ENCODE measurements around the gene MZT2B. TPM values are rescaled to one million over a fixed set of nuclear protein-coding genes. Genes with fewer than 3 reads are reported as not detected.
"Not testable (repeated sequence)": the region's sequence is repeated elsewhere in the genome, so short reads cannot be mapped to it uniquely, and the experiment has no call there.

Gene MZT2B
- total RNA-seq, 2 experiments from 2014 or later: 408 to 431 TPM

- H3K4me3 Mint-ChIP-seq; H3K9me3 Mint-ChIP-seq; intact Hi-C loops (cut with micrococcal nuclease); DNase-seq; H3K27me3 Mint-ChIP-seq (ENCODE audit: low read depth); H3K27ac Mint-ChIP-seq; H3K4me1 Mint-ChIP-seq (ENCODE audit: low read depth): not testable (repeated sequence)
- CTCF ChIA-PET: interaction anchor here (0.6 kb wide), 1 partner anchor 25 kb away, joined by 4 read pairs; no protein-coding TSS in a partner anchor
- peaks cover 32% of the 10 kb centered on the region for H3K36me3 Mint-ChIP-seq (ENCODE audit: low read depth)
These were observed 12.9 kb upstream of the MZT2B start for GRCh38 chr2:130169163-130169562.

GRCh38 chr2:130169896-130170295 is 12.2 kb upstream of the MZT2B start:
- no peak overlapping the region for H3K27ac Mint-ChIP-seq

GRCh38 chr2:130174866-130175265 is 7.2 kb upstream of the MZT2B start:
- intact Hi-C loops (cut with micrococcal nuclease); CTCF ChIA-PET; H3K4me1 Mint-ChIP-seq (ENCODE audit: low read depth); H3K27me3 Mint-ChIP-seq (ENCODE audit: low read depth); H3K4me3 Mint-ChIP-seq; H3K27ac Mint-ChIP-seq; H3K9me3 Mint-ChIP-seq; DNase-seq: not testable (repeated sequence)
- H3K36me3 Mint-ChIP-seq (ENCODE audit: low read depth): peaks cover 17% of the 10 kb centered on the region

More at GRCh38 chr2:130169896-130170295, 12.2 kb upstream of the MZT2B start:
- no peaks in the 10 kb centered on the region for H3K4me1 Mint-ChIP-seq (ENCODE audit: low read depth)
- H3K9me3 Mint-ChIP-seq: no peaks in the 10 kb centered on the region
- no peak for DNase-seq
- peaks cover 26% of the 10 kb centered on the region for H3K36me3 Mint-ChIP-seq (ENCODE audit: low read depth)
- no peaks in the 10 kb centered on the region for H3K27me3 Mint-ChIP-seq (ENCODE audit: low read depth)
- intact Hi-C loops (cut with micrococcal nuclease): no loop called here
- no peak overlapping the region for H3K4me3 Mint-ChIP-seq
- CTCF ChIA-PET: no interaction called here

DNA sequence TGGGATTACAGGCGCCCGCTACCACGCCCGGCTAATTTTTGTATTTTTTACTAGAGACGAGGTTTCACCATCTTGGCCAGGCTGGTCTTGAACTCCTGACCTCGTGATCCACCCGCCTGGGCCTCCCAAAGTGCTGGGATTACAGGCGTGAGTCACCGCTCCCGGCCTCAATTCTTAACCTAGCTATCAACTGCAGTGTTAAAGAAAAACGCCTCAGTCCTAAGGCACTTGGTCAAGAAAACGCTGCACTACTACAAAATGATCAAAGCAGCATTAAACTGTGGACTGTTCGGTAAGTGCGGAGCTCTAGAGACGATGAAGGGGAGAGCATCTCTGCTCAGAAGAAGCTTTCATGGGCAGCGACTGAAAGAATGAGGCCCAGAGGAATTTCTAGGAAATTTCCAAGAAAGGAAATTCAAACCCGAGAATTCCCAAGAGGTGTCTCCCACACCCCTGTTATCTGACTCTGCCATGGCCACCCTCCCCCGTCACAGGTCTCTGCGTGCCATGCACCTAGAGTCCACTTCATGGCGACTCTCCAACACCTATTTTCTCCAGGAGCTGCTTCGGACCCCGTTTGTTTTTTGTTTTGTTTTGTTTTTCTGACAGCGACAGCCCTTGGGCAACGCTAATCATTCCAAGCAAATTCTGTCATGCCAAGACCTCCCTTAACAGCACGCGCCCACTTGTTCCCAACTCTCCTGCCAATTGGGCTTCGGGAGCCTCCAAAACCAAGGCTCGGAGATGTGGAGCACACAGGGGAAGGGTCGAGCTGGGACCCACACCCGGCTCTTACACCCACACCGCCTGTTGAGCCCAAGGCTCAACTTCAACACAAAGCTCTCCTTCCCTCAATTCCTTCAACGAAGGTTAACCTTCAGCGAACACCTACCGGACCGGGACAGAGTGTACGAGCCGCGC is 1.4 kb upstream of the MZT2B start:
- CTCF ChIA-PET: interaction anchor here (0.6 to 2.3 kb wide), 2 partner anchors 162 to 1854 kb away, joined by 3 to 7 read pairs; partner anchors contain the start of gene IMP4
- peaks cover 10% of the 10 kb centered on the region for H3K36me3 Mint-ChIP-seq (ENCODE audit: low read depth)
- H3K27ac Mint-ChIP-seq: peak overlapping the region; percentile 81
- not testable (repeated sequence) for H3K27me3 Mint-ChIP-seq (ENCODE audit: low read depth); H3K9me3 Mint-ChIP-seq; DNase-seq
- intact Hi-C loops (cut with micrococcal nuclease): loop anchor here (1.0 kb wide), 4 partner anchors 35 to 191 kb away; partner anchors contain the start of genes CCDC74B and IMP4
- peaks cover 28% of the 10 kb centered on the region for H3K4me1 Mint-ChIP-seq (ENCODE audit: low read depth)
- H3K4me3 Mint-ChIP-seq: peak overlapping the region; percentile 91

DNA sequence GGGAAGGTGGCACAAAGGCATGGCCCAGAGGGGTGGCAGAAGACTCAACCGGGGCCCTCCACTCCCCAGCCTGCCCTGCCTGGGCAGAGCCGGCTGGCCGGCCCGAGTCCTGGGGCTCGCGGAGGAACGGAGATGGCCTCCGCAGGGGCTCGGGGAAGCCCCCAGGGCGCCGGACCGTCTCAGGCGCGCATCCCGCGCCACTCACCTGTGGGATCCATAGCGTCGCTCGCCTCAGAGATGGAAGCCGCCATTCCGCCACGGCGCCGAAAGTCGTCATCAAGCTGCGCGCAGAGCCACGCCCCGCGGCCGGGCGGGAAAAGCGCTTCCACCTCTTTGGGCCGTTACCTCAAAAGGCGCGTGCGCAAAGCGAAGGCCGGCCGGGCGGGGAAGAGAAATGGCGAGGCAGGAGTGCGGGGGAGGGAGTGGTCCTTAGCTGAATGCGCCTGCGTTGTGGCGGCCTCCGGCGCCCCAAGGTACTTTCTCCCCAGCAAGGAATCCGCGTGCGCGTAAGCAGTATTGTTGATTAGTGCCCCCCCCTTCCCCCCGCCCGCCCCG is 660 bp upstream of the MZT2B start, which contains the start of gene SMPD4:
Gene SMPD4 (minus strand): TSS at position 278 of the 555 bp plus-strand sequence. CDS start 5,010 bp downstream, outside the sequence.
- Mint-ChIP-seq H3K4me3 (peak within 1 kb of the TSS; percentile 91), H3K27ac (peak within 1 kb of the TSS; percentile 94), H3K27me3 (ENCODE audit: low read depth) (no peaks in the 10 kb centered on the region), H3K4me1 (ENCODE audit: low read depth) (peaks cover 31% of the 10 kb centered on the region), H3K9me3 (no peaks in the 10 kb centered on the region), H3K36me3 (ENCODE audit: low read depth) (peaks cover 8% of the 10 kb centered on the region)
- intact Hi-C loops (cut with micrococcal nuclease): loop anchor here (1.0 kb wide), 4 partner anchors 36 to 190 kb away; partner anchors contain the start of genes CCDC74B and IMP4
- CTCF ChIA-PET: interaction anchor here (0.6 to 2.3 kb wide), 3 partner anchors 161 to 1855 kb away, joined by 3 to 7 read pairs (median 3); partner anchors contain the start of gene IMP4
- peak; percentile 97 for DNase-seq

DNA sequence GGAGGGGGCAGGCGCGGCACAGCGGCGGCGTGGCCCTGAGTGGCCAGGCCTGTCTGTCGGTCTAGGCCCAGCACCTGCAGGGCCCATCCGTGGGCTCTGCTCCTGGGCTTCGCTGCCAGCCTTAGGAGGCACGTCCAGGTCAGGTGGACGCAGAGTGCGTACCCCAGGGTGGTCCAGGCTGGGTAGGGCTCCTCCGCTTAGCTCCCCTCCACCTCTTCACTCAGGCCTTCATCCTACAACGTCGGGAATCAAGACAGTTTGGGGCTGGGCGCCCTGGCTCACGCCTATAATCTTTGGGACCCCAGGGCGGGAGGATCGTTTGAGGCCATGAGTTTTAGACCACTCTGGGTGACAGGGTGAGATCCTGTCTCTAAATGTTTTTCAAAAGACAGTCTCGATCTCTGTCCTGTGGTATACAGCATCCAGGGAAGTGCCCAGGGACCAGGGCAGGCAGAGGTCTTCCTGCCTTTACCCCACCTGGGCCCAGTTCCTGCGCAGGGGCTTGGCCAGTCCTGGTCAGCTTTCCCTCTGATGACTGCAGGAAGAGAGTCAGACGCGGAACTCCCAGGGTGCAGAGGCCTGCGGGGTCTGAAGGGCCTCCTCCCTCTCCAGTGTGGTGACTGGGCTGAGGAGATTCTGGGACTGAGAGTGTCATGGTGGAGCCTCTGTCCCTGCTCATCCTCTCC is 907 bp downstream of the MZT2B start:
- H3K27ac Mint-ChIP-seq: peak overlapping the region; percentile 82
- peak overlapping the region; percentile 78 for H3K4me3 Mint-ChIP-seq
- H3K27me3 Mint-ChIP-seq (ENCODE audit: low read depth); H3K9me3 Mint-ChIP-seq; DNase-seq: not testable (repeated sequence)
- peaks cover 27% of the 10 kb centered on the region for H3K4me1 Mint-ChIP-seq (ENCODE audit: low read depth)
- CTCF ChIA-PET: interaction anchor here (1.6 to 2.3 kb wide), 2 partner anchors 160 to 195 kb away, joined by 3 to 7 read pairs; partner anchors contain the start of gene IMP4
- intact Hi-C loops (cut with micrococcal nuclease): loop anchor here (1.0 to 2.0 kb wide), 2 partner anchors 306 to 1310 kb away; partner anchors contain the start of gene MZT2A
- peaks cover 11% of the 10 kb centered on the region for H3K36me3 Mint-ChIP-seq (ENCODE audit: low read depth)

DNA sequence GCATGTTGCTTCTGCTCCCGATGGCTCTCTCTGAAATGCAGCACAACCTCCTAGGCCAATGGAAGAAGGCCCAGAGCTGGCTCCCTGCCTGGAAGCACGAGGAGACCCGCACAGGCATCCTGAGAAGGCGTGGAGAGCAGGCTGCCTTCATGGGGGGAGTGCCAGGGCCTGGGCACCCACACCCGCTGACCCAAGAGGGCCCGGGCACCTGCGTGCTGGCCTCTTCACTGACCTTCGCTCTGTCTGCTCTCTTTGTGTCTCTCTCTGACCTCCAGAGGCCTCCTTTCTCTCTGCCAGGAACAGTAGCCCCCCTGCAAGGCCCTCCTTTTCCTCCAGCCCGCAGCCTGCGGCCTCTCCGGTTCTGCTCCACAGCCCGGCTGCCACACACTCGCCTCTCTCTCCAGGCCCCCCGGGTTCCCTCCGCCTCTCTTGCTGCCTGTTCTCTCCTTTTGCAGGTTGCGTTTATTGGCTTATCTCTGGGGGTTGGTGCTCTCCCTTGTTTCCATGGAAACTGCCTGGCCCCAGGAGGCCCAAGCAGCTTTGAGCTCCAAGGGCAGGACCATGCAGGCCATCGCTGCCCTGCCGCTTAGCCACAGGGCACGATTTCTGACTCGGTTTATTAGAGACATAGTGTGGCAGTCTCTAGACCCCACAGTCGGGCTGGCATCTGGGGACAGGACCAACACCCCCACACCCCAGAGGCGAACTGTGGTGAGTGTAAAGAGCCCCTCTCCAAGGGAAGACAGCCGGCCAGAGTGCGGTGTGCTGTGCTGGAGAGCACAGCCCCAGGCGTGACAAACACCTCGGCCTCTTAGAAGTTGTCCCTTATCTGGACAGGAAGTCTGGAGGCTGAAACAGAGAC is 1.7 kb downstream of the MZT2B start:
- intact Hi-C loops (cut with micrococcal nuclease): loop anchor here (2.0 kb wide), 1 partner anchor 1309 kb away; the partner anchor contains the start of gene MZT2A
- peaks cover 23% of the 10 kb centered on the region for H3K4me1 Mint-ChIP-seq (ENCODE audit: low read depth)
- no peaks in the 10 kb centered on the region for H3K27me3 Mint-ChIP-seq (ENCODE audit: low read depth)
- CTCF ChIA-PET: no interaction called here
- no peaks in the 10 kb centered on the region for H3K9me3 Mint-ChIP-seq
- H3K4me3 Mint-ChIP-seq: peak overlapping the region; percentile 78
- no peak for DNase-seq
- peaks cover 11% of the 10 kb centered on the region for H3K36me3 Mint-ChIP-seq (ENCODE audit: low read depth)
- H3K27ac Mint-ChIP-seq: peak overlapping the region; percentile 82

- Mint-ChIP-seq H3K4me1 (ENCODE audit: low read depth) (peaks cover 21% of the 10 kb centered on the region), H3K4me3 (no peak overlapping the region), H3K36me3 (ENCODE audit: low read depth) (peaks cover 11% of the 10 kb centered on the region), H3K27me3 (ENCODE audit: low read depth) (no peaks in the 10 kb centered on the region), H3K9me3 (no peaks in the 10 kb centered on the region), H3K27ac (no peak overlapping the region)
- CTCF ChIA-PET: no interaction called here
- DNase-seq: no peak
- intact Hi-C loops (cut with micrococcal nuclease): loop anchor here (1.0 kb wide), 1 partner anchor 8 kb away; no protein-coding TSS in a partner anchor
These were observed 3.4 kb downstream of the MZT2B start for GRCh38 chr2:130185436-130185835.

DNA sequence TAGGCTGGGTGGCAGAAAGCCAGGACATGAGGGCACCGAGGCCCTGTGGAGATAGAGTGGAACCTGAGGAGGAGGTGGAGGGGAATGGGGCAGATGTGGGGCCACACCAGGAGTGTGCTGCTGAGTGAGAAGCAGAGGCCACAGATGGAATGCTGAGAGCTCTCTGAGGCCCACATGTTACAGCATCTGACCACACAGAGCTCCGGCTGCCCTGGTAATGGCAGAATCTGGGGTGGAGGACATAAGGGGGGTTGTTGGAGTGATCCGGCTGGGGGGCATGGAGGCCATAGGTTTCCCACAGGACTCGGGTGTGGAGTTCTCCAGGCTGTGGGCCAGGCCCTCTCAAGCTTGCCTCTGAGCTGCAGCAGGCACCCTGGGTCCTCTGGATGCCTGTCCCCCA is 3.8 kb downstream of the MZT2B start:
- CTCF ChIA-PET: no interaction called here
- DNase-seq: no peak
- H3K4me1 Mint-ChIP-seq (ENCODE audit: low read depth): peaks cover 19% of the 10 kb centered on the region
- no peak overlapping the region for H3K27ac Mint-ChIP-seq
- peaks cover 11% of the 10 kb centered on the region for H3K36me3 Mint-ChIP-seq (ENCODE audit: low read depth)
- intact Hi-C loops (cut with micrococcal nuclease): loop anchor here (1.0 kb wide), 1 partner anchor 7 kb away; no protein-coding TSS in a partner anchor
- no peaks in the 10 kb centered on the region for H3K27me3 Mint-ChIP-seq (ENCODE audit: low read depth)
- H3K4me3 Mint-ChIP-seq: no peak overlapping the region
- no peaks in the 10 kb centered on the region for H3K9me3 Mint-ChIP-seq

DNA sequence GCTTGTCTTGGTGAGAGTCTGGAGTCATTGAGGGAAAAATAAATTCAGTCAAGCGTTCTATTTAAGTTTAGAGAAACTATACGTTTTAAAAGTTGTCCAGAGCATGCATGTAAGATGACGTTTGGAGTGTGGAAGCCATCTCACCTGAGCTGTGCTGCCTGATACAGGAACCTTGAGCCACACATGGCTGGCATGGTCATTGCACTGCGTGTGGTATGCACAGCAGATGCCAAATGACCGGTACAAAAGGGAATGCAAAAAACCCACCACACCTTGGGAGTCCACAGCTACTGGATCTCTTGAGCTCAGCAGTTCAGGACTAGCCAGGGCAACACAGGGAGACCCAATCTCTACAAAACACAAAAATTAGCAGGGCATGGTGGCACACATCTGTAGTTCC is 4.3 kb downstream of the MZT2B start:
- H3K27ac Mint-ChIP-seq: no peak overlapping the region

DNA sequence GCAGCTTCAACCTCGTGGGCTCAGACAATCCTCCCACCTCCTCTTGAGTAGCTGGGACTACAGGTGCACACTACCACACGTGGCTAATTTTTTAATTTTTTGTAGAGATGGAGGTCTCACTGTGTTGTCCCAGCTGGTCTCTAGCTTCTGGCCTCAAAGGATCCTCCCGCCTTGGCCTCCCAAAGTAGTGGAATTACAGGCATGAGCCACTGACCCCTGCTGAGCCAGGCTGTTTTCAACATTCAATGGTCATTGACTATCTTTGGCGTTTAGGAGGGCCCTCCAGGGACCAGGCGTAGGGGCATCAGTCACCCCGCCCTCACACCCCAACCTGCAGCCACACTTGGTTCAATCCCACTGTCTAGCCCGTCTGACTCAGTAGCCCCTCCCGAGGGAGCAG is 5.2 kb downstream of the MZT2B start:
- H3K36me3 Mint-ChIP-seq (ENCODE audit: low read depth): peaks cover 11% of the 10 kb centered on the region
- intact Hi-C loops (cut with micrococcal nuclease): no loop called here

More for the DNA sequence above, 4.3 kb downstream of the MZT2B start:
- Mint-ChIP-seq H3K4me1 (ENCODE audit: low read depth) (peaks cover 19% of the 10 kb centered on the region), H3K27me3 (ENCODE audit: low read depth) (no peaks in the 10 kb centered on the region), H3K4me3 (no peak overlapping the region), H3K9me3 (no peaks in the 10 kb centered on the region), H3K36me3 (ENCODE audit: low read depth) (peaks cover 11% of the 10 kb centered on the region)
- intact Hi-C loops (cut with micrococcal nuclease): no loop called here
- DNase-seq: no peak
- CTCF ChIA-PET: no interaction called here

More for the DNA sequence above, 5.2 kb downstream of the MZT2B start:
- Mint-ChIP-seq H3K4me1 (ENCODE audit: low read depth) (peaks cover 19% of the 10 kb centered on the region), H3K4me3 (no peak overlapping the region), H3K27ac (no peak overlapping the region), H3K27me3 (ENCODE audit: low read depth) (no peaks in the 10 kb centered on the region), H3K9me3 (no peaks in the 10 kb centered on the region)
- CTCF ChIA-PET: interaction anchor here (1.5 kb wide), 1 partner anchor 146 kb away, joined by 4 read pairs; no protein-coding TSS in a partner anchor
- DNase-seq: no peak

Measured in activated naive CD4-positive, alpha-beta T cell treated with anti-CD3 and anti-CD28 coated beads for 36 hours (primary cell).